HG03571 (cell line): ENCODE results near the gene FASN.

Experiments used
- ATAC-seq: cut with Tn5 transposase; IDR thresholded peaks from one replicate; pipeline ENCODE4 v1.9.1; 2021; ENCODE audit not compliant: unreplicated experiment

Gene FASN

DNA sequence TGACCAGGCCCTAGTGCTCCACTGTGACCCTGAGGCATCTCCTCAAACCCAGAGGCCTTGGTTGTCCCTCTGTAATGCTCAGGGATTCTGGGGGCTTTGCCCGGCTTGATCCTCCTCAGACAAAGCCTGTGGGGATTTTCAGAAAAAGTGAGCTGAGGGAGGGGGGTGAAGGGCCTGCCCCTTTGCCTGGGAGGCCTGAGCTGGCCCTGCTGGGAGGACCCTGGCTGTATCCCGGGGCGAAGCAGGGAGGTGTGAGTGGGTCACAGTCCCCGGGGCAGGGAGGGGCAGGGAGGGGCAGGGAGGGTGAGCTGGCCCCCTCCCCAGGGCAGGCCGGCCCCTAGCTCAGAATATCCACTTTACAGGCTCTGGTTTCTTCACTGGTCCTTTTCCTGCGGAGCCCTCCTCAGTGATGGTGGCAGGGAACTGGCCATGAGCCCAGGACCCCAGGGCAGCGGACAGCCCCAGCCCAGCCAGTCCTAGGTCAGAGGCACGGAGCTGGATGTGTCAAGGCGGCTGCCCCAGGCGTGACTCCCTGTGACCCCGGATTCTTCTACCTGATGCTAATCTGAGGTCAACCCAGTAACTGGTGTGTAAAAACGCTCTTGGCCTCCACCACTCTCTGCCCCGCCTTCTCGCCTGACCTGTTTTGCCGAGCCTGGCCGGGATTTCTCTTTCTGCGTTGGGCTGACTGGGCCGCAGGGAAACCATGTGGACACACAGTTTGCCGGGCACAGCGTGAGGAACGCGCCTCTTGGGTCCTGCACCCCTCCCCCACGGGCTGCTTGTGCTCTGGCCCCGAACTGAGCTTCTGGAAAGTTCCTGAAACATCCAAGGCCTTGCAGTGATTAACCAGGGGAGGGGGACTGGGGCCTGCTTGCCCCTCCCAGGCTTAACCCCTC, 5.8 kb upstream of the FASN start:
- no peak for ATAC-seq

DNA sequence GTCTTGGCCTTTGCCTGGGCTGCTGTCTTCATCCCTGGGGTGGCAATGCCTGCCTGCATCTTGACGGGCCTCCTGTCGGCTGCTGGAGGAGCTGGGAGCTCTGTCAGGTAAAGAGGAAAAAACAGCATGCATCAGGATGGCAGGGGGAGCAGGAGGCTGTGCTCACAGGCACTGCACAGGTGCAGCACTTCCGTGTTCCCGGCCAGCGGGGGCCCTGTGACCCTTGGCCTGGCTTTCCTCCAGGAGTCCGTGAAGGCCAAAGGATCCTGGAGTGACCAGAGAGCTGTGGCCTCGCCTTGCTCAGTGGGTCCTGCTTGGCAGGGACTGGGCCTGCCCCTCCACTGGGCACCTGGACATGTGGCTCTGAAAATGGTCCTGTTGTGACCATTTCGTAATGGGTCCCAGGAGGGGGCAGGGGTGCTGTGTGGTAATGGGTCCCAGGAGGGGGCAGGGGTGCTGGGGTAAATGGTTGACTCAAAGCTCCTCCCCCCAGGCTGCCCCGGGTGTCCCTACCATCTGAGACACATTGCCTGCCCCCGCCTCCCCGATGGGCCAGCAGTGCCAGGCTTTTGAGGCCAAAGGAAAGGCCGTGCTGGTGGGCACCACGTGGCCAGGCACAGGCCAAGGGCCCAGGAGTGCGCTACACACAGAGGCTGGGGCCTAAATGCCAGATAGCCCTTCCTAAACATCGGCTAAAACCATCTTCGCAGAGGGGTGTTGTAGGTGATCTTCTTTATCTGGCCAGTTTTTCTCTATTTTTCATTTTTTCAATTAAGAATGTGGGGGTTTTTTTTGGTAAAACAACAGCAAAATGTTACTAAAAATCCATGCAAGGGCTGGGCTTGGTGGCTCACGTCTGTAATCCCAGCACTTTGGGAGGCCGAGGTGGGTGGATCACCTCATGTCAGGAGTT, 4.0 kb upstream of the FASN start:
- no peak for ATAC-seq

DNA sequence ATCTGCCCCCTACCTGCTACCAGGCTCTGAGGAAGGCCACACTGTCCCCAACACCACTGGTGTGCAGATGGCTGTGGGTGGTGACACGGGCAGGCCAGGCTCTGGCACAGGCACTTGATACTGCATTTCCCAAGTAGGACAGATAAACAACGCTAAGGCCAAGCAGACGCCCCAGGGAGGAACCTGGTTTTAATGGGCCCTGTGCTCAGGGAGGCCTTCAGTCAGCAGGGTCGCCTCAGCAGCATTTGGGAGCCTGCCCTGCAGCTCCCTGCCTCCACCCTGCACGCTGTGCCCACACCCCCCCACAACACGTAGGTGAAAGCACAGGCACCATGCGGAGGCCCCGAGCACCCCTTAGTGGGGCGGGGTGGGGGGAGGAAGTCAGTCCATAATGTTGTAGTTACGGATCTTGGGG, 3.3 kb upstream of the FASN start:
- ATAC-seq, result no peak

DNA sequence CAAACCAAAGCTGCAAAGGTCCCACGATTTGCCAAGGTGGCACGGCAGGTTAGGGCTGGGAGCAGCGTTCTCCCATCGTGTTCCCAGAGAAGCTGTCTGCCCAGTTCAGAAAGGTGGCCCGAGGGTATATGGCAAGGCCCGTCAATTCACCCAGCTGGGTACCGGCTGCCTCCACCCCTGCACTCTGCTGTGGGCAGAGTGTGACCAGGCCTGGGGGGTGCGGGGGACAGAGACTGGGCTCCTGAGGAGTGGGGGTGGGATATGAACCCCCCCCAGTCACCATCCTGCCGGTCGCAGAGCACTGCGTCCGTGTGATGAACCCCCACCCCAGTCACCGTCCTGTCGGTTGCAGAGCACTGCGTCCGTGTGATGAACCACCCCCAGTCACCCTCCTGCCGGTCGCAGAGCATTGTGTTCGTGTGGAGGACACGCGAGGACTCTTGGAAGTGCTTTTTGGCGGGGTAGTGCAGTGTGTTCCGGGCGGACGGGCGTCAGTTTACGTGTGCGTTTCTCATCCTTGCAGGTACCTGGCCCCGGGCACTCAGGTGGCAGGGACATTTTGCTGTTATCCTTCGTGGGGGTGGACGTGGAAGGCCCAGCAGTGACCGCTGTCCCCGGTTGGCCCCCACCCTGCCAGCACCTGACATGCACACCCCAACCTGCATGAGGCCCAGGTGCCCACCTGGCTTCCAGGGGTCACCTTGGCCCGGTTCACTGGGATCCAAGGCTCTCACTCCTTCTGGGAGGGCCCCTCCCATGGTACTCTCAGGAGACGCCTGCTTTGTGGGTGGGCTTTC, 2.7 kb upstream of the FASN start:
- no peak for ATAC-seq

DNA sequence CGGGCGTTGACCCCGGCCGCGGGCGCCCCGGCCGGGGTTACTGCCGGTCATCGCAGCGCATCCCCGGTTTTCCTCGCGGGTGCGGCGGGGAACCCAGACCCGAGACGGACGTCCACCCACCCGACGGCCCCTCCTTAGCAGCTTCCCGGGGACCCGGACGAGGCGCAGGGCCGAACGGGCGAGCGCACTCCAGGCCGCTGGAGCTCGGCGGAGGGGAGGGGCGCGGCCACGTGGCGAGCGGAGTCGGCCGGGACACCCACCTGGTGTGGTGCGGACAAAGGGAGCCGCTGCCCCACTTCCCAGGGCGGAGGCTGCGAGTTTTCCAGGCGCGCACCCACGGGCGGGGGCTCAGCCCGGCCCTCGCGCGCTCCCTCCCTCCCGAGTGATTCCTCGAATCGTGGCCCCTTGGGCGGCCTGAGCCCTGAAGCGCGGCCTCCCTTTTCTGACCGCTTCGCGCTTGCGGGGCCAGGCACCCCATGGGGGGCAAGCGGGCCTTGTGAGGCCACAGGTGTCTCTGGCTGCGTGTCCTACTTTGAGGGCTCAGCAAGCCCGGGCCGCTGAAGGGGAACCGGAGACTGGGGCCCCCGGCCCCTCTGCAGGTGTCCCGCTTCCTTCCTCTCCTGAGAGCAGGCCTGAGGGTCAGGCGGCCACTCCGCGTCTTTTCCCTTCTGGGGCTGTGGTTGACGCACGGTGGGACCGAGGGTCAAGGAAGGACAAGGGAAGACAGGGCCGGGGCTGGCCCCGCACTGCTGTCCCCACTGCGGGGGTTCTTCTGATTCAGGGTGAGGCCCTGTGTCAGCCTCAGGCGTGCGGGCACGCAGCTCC, 1.1 kb upstream of the FASN start:
- ATAC-seq, result peak; percentile 1

DNA sequence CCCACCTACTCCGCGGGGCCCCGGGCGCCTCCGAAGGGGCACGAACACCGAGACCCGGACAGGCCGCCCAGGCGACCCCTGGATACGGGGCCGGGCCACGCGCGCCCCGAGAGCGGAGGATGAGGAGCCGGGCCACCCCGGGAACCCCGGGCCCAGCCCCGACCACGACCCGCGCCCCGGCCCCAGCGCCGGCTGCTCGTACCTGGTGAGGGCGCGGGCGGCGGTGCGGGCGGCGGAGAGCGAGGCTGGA, 192 bp downstream of the FASN start:
- ATAC-seq, result peak; percentile 12

DNA sequence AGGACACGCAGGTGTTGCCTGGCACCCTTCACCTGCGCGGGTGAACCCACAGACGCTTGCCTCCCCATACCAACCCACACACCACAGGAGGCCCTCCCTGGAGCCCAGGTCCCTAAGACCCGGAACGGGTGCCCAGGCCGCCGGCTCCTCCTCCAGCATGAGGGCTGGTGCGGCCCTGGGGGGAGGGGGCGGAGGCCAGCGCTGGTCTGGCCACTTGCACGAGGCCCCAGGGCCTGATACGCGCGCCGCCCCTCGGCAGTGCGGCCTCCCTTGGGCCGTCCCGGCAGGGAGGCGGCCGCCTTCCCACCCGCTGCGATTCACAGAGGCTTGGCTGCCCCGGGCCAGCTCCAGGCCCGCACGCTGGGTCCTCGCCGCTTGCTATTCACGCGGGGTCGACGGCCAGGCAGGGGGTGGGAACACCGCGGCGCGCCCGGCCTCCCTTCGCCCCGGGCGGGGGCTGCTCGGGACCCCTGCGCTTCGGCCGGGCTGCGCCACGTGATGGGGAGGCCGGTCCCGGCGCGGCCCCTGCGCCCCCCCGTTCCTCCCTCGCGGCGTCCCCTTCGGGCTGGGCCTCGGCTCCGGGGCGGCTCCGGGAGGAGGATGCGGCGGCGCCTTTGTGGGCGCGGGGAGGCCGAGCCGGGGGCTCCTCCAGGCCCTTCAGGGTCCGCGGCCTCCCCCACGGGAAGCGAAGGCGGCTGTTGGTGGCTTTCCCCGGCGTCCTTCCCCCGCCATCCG, 685 bp downstream of the FASN start:
- ATAC-seq, result no peak

- ATAC-seq, result no peak
These were observed 1.3 kb downstream of the FASN start for GRCh38 chr17:82096709-82097183.

- ATAC-seq, result no peak
These were observed 2.0 kb downstream of the FASN start for GRCh38 chr17:82095777-82096708.

GRCh38 chr17:82094931-82095776, 2.9 kb downstream of the FASN start:
- ATAC-seq, result no peak

DNA sequence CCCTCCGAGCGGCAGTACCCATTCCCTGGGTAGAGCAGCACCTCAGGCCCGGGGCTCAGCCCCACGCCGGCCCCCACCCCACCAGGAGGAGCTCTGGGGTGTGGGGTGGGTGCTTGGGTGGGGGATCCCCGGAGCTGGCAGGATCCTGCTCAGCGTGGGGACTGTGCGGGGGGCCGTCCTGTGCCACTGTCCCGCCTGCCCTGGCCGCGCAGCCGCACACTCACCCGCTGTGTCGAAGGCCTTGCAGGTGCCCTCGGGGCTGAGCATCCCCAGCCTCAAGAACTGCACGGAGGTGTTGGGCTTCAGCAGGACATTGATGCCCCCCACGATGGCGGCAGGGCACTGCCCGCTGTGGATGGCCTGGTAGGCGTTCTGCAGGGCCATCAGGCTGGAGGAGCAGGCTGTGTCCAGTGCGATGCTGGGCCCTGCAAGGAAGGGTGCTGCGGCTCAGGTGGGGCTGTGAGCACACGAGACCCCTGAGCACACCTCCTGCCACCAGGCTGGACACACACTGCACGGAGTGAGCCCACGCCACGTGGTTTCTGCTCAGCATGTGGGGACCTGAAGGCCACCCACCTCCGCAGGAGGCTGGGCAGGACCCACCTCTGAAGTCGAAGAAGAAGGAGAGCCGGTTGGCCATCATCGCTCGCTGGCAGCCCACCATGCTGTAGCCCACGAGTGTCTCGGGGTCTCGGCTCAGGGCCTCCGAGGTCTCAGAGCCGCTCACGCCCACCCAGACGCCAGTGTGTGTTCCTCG, 4.9 kb downstream of the FASN start:
- ATAC-seq, result no peak

DNA sequence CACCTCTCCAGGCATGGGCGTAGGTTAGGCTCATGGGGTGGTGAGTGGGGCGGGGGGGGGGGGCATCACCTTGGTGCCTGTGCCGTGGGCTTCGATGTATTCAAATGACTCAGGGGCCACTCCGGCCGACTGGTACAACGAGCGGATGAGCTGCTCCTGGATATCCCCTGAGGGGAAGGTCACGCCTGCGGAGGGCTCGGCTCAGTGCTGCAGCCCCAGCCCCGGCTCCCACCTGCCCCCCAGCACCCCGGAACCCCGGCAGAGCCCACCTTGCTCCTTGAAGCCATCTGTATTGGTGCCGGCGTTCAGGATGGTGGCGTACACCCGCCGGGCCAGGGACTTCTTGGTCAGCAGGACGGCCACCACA, 5.4 kb downstream of the FASN start:
- ATAC-seq, result no peak

GRCh38 chr17:82092094-82092586, 5.9 kb downstream of the FASN start:
- no peak for ATAC-seq

DNA sequence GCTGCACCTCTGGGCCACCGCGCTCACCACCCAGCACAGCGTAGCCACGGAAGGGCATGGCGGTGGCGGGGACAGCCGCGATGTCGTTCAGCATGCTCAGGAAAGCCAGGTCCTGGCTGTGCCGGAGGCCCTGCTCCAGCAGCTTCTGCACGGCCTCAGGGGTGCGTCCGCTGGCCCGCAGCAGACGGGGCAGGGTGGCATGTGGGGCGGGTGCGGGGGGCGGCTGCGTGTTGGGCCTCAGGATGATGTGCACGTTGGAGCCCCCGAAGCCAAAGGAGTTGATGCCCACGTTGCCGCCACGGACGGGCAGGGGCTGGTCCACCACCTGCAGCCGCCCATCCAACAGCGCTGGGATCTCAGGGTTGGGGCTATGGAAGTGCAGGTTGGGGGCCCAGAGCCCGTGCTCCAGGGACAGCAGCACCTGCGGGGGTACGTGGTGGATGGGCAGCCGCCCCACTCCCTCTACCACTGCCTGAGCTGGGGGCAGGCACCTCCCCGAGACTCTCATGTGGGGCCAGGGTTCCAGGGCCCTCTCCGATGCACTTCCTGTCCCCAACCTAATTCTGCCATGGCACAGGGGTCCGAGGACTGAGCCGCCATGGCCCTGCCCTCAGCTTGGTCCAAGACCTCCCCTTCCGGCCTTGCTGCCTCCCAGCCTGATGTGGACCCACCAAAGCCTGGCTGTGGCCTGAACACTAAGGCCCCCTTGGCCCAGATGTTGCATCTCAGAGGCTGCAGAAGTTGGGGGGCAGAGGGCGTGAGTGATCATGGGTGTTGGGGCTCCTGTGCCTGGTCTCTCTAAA, 6.6 kb downstream of the FASN start:
- ATAC-seq, result no peak

- ATAC-seq, result no peak
These were observed 7.3 kb downstream of the FASN start for GRCh38 chr17:82090549-82091263.
